GM12891 (cell line): ENCODE data around the gene EPB41L5.

ENCODE experiments used
- PAX5 ChIP-seq: IDR thresholded peaks from 2 replicates; pipeline ENCODE4 v1.6.1; 2011; ENCODE audit warnings: low read length, moderate library complexity, mild to moderate bottlenecking; ENCODE audit not compliant: insufficient read depth, severe bottlenecking
- POLR2A ChIP-seq: IDR thresholded peaks from 2 replicates; pipeline ENCODE4 v1.6.1; 2011; ENCODE audit warnings: low read depth, low read length, control low read depth
- POLR2AphosphoS5 ChIP-seq: IDR thresholded peaks from 2 replicates; pipeline ENCODE4 v1.6.1; 2011; ENCODE audit warnings: low read depth, low read length, control low read depth
- SPI1 ChIP-seq: IDR thresholded peaks from 2 replicates; pipeline ENCODE4 v1.6.1; 2011; ENCODE audit warnings: low read depth, low read length, control low read depth
- TAF1 ChIP-seq: IDR thresholded peaks from 2 replicates; pipeline ENCODE4 v1.6.1; 2011; ENCODE audit warnings: low read depth, low read length, control low read depth

GRCh38 chr2:120224256-120224655, 211.4 kb downstream of the EPB41L5 start:
- TF ChIP-seq POLR2A (no peak), POLR2AphosphoS5 (no peak), SPI1 (no peak), PAX5 (no peak), TAF1 (no peak)
